Natural killer cell (primary cell): ENCODE data around the gene STXBP3. TPM values are rescaled to one million over a fixed set of nuclear protein-coding genes. Genes with fewer than 3 reads are reported as not detected.
A peak's percentile ranks its signal among the peaks of the same experiment; 100 is the strongest.

Experiments used
- ATAC-seq, 3 donors: fragments of 150-1000 bp in 2 of 3; fragments of 200-7000 bp in 1 of 3; cut with Tn5 transposase; 1 replicate in 1 of 3; 2 replicates in 2 of 3; pipeline ENCODE4 v1.10.0; 2021; ENCODE audit warnings: mild to moderate bottlenecking in 2 of 3, moderate library complexity in 2 of 3
- DNase-seq, 2 donors: peaks; one replicate each; pipeline versions ENCODE4 v3.0.0 to v3.0.0-alpha.2; 2013 to 2021; ENCODE audit warnings: mixed read lengths in 1 of 2
- H3K27ac ChIP-seq: one replicate; pipeline ENCODE4 v1.5.1; 2013; ENCODE audit warnings: mild to moderate bottlenecking, low read length
- H3K27me3 ChIP-seq: one replicate; pipeline ENCODE4 v1.6.1; 2013; ENCODE audit warnings: low read length; ENCODE audit not compliant: control insufficient read depth, insufficient read depth
- H3K36me3 ChIP-seq: one replicate; pipeline ENCODE4 v1.6.1; 2013; ENCODE audit warnings: low read length; ENCODE audit not compliant: control insufficient read depth, insufficient read depth
- H3K4me1 ChIP-seq: one replicate; pipeline ENCODE4 v1.6.1; 2013; ENCODE audit warnings: low read length; ENCODE audit not compliant: control insufficient read depth, insufficient read depth
- H3K4me3 ChIP-seq: one replicate; pipeline ENCODE4 v1.5.1; 2013; ENCODE audit warnings: low read length
- H3K9me3 ChIP-seq: one replicate; pipeline ENCODE4 v1.6.1; 2013; ENCODE audit warnings: low read length; ENCODE audit not compliant: control insufficient read depth, insufficient read depth
- H3K27ac Mint-ChIP-seq, 2 donors: one replicate each; pipeline ENCODE4 v1.8.0; 2022; ENCODE audit warnings: mild to moderate bottlenecking in 2 of 2, mixed read lengths in 2 of 2, moderate library complexity in 1 of 2
- H3K27me3 Mint-ChIP-seq, 2 donors: one replicate each; pipeline ENCODE4 v1.8.0; 2022; ENCODE audit warnings: low read depth in 2 of 2, mixed read lengths in 2 of 2
- H3K36me3 Mint-ChIP-seq: one replicate; pipeline ENCODE4 v1.8.0; 2022; ENCODE audit warnings: mixed read lengths
- H3K4me1 Mint-ChIP-seq, 2 donors: one replicate each; pipeline ENCODE4 v1.8.0; 2022; ENCODE audit warnings: mixed read lengths in 2 of 2
- H3K4me3 Mint-ChIP-seq: one replicate; pipeline ENCODE4 v1.8.0; 2022; ENCODE audit warnings: mild to moderate bottlenecking, moderate library complexity, mixed read lengths
- H3K9me3 Mint-ChIP-seq, 2 donors: one replicate each; pipeline ENCODE4 v1.8.0; 2022; ENCODE audit warnings: mixed read lengths in 2 of 2
- WGBS: methylation state at CpG from one replicate; pipeline ENCODE4 v1.1.7; 2013; ENCODE audit warnings: missing lambda C conversion rate; ENCODE audit not compliant: insufficient coverage; 5-methylcytosine and 5-hydroxymethylcytosine counted together
- intact Hi-C: fragments of 100-400 bp; cut with micrococcal nuclease; formaldehyde crosslinking; loops from one replicate; pipeline ENCODE4 v1.14.2; 2022
- total RNA-seq, 4 donors: library from RNA; stranded (reverse); fragments of 120-200 nt in 1 of 4; gene quantifications; one replicate each; pipeline versions ENCODE4 v1.2.3 to v1.2.4, GENCODE V29; 2013 to 2022
- TF ChIP-seq, protein P1 (sequence below): fragments of 200-600 bp; IDR thresholded peaks from one replicate; pipeline ENCODE4 v1.8.0; 2022; ENCODE audit warnings: antibody characterized with exemption

Gene STXBP3
- total RNA-seq, 3 donors from 2014 or later (not counting 1 experiment from before 2014, with no cell fraction given) = 63.1 to 71.4 (median 69.2) TPM

DNA sequence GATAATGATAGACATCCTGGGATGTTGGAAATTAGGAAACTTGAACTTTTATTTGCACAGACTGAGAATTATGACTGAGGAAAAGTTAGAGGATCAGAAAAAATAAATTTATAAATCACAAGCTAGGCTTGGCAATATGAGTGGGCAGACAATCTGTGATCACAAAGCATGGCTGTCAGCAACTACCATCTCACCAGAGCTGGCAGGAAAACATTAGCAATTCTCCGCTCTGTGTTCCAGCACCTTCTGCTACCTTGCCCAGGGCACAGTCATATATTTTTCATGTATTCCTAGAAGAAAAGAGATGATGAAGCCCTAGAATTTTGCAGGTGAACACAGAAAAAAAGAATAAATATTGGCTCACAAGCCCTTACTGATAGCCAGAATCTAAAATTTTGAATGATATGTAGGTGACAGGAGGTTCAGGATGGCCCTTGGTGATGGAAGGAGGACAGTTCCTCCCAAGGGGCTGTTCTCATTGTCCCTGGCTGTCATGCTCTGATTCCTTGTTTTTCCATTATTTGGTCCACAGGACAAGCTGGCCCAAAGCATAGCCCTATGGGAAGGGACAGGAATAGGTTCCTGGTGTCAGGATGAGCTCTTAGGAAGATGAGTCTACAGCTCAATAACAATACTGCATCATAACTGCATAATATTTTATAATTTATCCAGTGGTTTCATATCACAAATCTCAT, 12.2 kb upstream of the STXBP3 start:
- Histone ChIP-seq H3K4me3 (no peak overlapping the region), H3K27me3 (no peaks in the 10 kb centered on the region), H3K9me3 (no peaks in the 10 kb centered on the region), H3K27ac (no peak overlapping the region), H3K36me3 (no peaks in the 10 kb centered on the region), H3K4me1 (no peaks in the 10 kb centered on the region)
- Mint-ChIP-seq H3K36me3 (no peaks in the 10 kb centered on the region), H3K27ac (no peak overlapping the region), H3K4me3 (no peak overlapping the region), H3K9me3 (no peaks in the 10 kb centered on the region), H3K4me1 (no peaks in the 10 kb centered on the region), H3K27me3 (peaks cover 11 to 14% of the 10 kb centered on the region in 2 donors)
- DNase-seq = no peak
- no peak for ATAC-seq
- intact Hi-C loops = no loop called here
- WGBS = 100% methylated on average over 1 of the region's 1 CpG
- TF ChIP-seq, protein P1, sequence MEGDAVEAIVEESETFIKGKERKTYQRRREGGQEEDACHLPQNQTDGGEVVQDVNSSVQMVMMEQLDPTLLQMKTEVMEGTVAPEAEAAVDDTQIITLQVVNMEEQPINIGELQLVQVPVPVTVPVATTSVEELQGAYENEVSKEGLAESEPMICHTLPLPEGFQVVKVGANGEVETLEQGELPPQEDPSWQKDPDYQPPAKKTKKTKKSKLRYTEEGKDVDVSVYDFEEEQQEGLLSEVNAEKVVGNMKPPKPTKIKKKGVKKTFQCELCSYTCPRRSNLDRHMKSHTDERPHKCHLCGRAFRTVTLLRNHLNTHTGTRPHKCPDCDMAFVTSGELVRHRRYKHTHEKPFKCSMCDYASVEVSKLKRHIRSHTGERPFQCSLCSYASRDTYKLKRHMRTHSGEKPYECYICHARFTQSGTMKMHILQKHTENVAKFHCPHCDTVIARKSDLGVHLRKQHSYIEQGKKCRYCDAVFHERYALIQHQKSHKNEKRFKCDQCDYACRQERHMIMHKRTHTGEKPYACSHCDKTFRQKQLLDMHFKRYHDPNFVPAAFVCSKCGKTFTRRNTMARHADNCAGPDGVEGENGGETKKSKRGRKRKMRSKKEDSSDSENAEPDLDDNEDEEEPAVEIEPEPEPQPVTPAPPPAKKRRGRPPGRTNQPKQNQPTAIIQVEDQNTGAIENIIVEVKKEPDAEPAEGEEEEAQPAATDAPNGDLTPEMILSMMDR = no peak

DNA sequence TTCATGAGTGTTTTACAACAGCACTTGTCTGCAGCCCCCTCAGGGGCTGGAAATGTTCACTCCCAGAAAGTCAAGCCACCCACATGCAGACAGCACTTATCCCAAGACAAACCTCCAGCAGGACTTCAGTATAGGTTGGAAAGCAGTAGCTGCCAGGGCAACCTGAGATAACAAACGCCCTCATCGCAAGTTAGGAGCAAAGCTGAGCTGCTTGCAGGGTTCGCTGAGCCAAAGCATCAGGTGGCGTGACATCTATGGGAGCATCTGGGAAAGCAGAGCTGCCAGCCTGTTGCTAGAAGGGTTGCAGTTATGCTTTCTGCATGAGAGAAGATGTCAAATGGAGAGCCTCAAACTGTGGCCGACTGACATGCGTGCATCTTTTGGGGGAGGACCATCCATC, 4.2 kb upstream of the STXBP3 start:
- Mint-ChIP-seq H3K27me3 (peaks cover 3 to 8% of the 10 kb centered on the region in 2 donors), H3K4me1 (peaks cover 11 to 13% of the 10 kb centered on the region in 2 donors), H3K36me3 (peaks cover 5% of the 10 kb centered on the region), H3K27ac (no peak overlapping the region), H3K4me3 (no peak overlapping the region), H3K9me3 (no peaks in the 10 kb centered on the region)
- intact Hi-C loops = no loop called here
- WGBS = 98% methylated on average over 6 of the region's 6 CpGs
- DNase-seq = no peak
- TF ChIP-seq, protein P1 = no peak
- Histone ChIP-seq H3K27ac (no peak overlapping the region), H3K4me1 (peaks cover 5% of the 10 kb centered on the region), H3K36me3 (no peaks in the 10 kb centered on the region), H3K27me3 (no peaks in the 10 kb centered on the region), H3K9me3 (no peaks in the 10 kb centered on the region), H3K4me3 (no peak overlapping the region)
- no peak for ATAC-seq

DNA sequence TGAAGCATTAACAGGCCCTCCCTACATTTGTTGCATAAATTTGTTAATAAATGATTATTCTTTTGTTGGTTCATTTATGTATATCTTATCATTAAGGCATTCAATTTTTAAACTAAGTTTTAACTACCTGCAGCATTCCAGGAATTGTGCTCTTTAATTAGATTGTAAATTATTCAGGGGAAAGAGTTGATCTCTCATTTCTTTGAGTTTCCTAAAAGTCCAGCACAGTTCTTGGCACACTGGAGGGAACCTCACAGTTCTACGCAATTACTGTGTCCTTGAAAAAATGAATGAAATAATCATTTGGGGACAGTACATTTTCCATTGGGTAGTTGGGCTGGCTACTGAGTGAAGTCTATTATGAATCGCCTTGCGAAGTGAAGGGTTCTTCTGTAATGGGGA, 493 bp upstream of the STXBP3 start:
- peak overlapping the region; percentile 97 to 100 for H3K27ac Mint-ChIP-seq
- DNase-seq (no peak), ATAC-seq (no peak)
- peak overlapping the region; percentile 99 for H3K27ac ChIP-seq
- H3K36me3 Mint-ChIP-seq = peaks cover 7% of the 10 kb centered on the region
- H3K4me1 Mint-ChIP-seq = peaks cover 34 to 35% of the 10 kb centered on the region in 2 donors
- TF ChIP-seq, protein P1 = no peak
- peaks cover 3 to 8% of the 10 kb centered on the region in 2 donors for H3K27me3 Mint-ChIP-seq
- intact Hi-C loops = loop anchor here (1.0 to 5.0 kb wide), 2 partner anchors 99 to 346 kb away; partner anchors contain the start of gene TMEM167B
- H3K4me1 ChIP-seq = peaks cover 13% of the 10 kb centered on the region
- no peak overlapping the region for H3K4me3 ChIP-seq
- no peaks in the 10 kb centered on the region for H3K27me3 ChIP-seq
- 54% methylated on average over 3 of the region's 3 CpGs for WGBS
- no peaks in the 10 kb centered on the region for H3K9me3 Mint-ChIP-seq
- peak overlapping the region; percentile 100 for H3K4me3 Mint-ChIP-seq
- peaks cover 5% of the 10 kb centered on the region for H3K36me3 ChIP-seq
- H3K9me3 ChIP-seq = no peaks in the 10 kb centered on the region
